Hepatocyte (in vitro differentiated cells): Measurements from ENCODE around the gene ZNF184.

ENCODE experiments used
- CTCF ChIP-seq: fragments of 200-600 bp; sonication (generic); IDR thresholded peaks from 2 replicates; pipeline ENCODE4 v1.5.1; 2016; ENCODE audit warnings: antibody characterized with exemption, mild to moderate bottlenecking; ENCODE audit not compliant: poor library complexity
- EZH2 ChIP-seq: fragments of 200-600 bp; sonication (generic); IDR thresholded peaks from 2 replicates; pipeline ENCODE4 v1.6.1; 2016; ENCODE audit warnings: antibody characterized with exemption, mild to moderate bottlenecking, borderline replicate concordance
- EZH2phosphoT487 ChIP-seq: fragments of 200-600 bp; sonication (generic); IDR thresholded peaks from one replicate; pipeline ENCODE4 v1.6.1; 2018; ENCODE audit warnings: antibody characterized with exemption, mild to moderate bottlenecking, low read depth, moderate library complexity; ENCODE audit not compliant: unreplicated experiment, severe bottlenecking

- TF ChIP-seq CTCF (no peak), EZH2 (no peak), EZH2phosphoT487 (no peak)
Observed at GRCh38 chr6:27452496-27452897, 20.4 kb downstream of the ZNF184 start.
